Activated naive CD4-positive, alpha-beta T cell treated with anti-CD3 and anti-CD28 coated beads for 36 hours (primary cell): ENCODE measurements around the gene PARN. TPM values are rescaled to one million over a fixed set of nuclear protein-coding genes. Genes with fewer than 3 reads are reported as not detected.

ENCODE experiments used
- CTCF ChIA-PET: fragments of 350-600 bp; sonication (Branson Sonifier 250); formaldehyde crosslinking; loops from one replicate; lab custom pipeline; 2021; ENCODE audit warnings: antibody characterized with exemption; lab: Charles Lee
- DNase-seq: peaks from one replicate; pipeline ENCODE4 v3.0.0-alpha.2; 2020
- H3K27ac Mint-ChIP-seq: one replicate; pipeline ENCODE4 v1.8.0; 2021; ENCODE audit warnings: mild to moderate bottlenecking, mixed read lengths
- H3K27me3 Mint-ChIP-seq: one replicate; pipeline ENCODE4 v1.8.0; 2021; ENCODE audit warnings: low read depth, mixed read lengths
- H3K36me3 Mint-ChIP-seq: one replicate; pipeline ENCODE4 v1.8.0; 2021; ENCODE audit warnings: low read depth, mixed read lengths
- H3K4me1 Mint-ChIP-seq: one replicate; pipeline ENCODE4 v1.8.0; 2021; ENCODE audit warnings: low read depth, mixed read lengths
- H3K4me3 Mint-ChIP-seq: one replicate; pipeline ENCODE4 v1.8.0; 2021; ENCODE audit warnings: mild to moderate bottlenecking, moderate library complexity, mixed read lengths
- H3K9me3 Mint-ChIP-seq: one replicate; pipeline ENCODE4 v1.8.0; 2021; ENCODE audit warnings: mixed read lengths
- intact Hi-C: fragments of 100-400 bp; cut with micrococcal nuclease; formaldehyde crosslinking; loops from one replicate; pipeline ENCODE4 v1.15.1; 2023
- total RNA-seq, 2 experiments: library from RNA; stranded (reverse); gene quantifications; one replicate each; pipeline ENCODE4 v1.2.3, GENCODE V29; 2021

PARN gene
- total RNA-seq, 2 experiments from 2014 or later: 41.8 to 44.0 TPM

- H3K4me1 Mint-ChIP-seq: peaks cover 10% of the 10 kb centered on the region
- H3K9me3 Mint-ChIP-seq: peaks cover 6% of the 10 kb centered on the region
- H3K27ac Mint-ChIP-seq: no peak overlapping the region
- CTCF ChIA-PET: interaction anchor here (0.7 to 1.7 kb wide), 2 partner anchors 156 to 1937 kb away, joined by 3 to 4 read pairs; no protein-coding TSS in a partner anchor
- H3K36me3 Mint-ChIP-seq: peaks cover 33% of the 10 kb centered on the region
- no peak overlapping the region for H3K4me3 Mint-ChIP-seq
- H3K27me3 Mint-ChIP-seq: no peaks in the 10 kb centered on the region
- intact Hi-C loops: no loop called here
- DNase-seq: no peak
Observed at GRCh38 chr16:14464192-14464591, 165.9 kb downstream of the PARN start.

DNA sequence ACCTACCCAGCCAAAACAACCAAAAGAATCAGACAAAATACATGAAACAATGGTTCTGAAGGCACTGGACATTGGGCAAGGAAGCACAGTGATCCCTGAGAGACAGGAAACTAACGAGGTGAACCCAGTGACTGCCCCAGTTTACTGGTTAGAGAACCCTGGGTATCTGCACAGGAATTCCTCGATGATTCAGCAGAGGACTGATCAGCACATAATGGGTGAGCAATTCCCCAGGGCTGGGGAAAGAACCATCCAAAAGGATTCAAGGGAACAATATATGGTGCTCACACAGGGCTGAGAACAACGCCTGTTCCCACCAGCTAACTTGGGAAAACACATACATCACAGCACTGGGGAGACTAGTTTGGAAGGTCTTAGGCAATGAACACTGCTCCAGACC is 167.2 kb downstream of the PARN start:
- Mint-ChIP-seq H3K27me3 (no peaks in the 10 kb centered on the region), H3K27ac (no peak overlapping the region), H3K4me3 (no peak overlapping the region), H3K36me3 (peaks cover 33% of the 10 kb centered on the region), H3K9me3 (peaks cover 6% of the 10 kb centered on the region), H3K4me1 (peaks cover 10% of the 10 kb centered on the region)
- CTCF ChIA-PET: interaction anchor here (0.6 kb wide), 1 partner anchor 78 kb away, joined by 4 read pairs; no protein-coding TSS in a partner anchor
- DNase-seq: no peak
- intact Hi-C loops: no loop called here

GRCh38 chr16:14460726-14461125 is 169.3 kb downstream of the PARN start:
- CTCF ChIA-PET: interaction anchor here (0.6 kb wide), 1 partner anchor 312 kb away, joined by 3 read pairs; no protein-coding TSS in a partner anchor
- Mint-ChIP-seq H3K36me3 (peaks cover 21% of the 10 kb centered on the region), H3K9me3 (peaks cover 6% of the 10 kb centered on the region), H3K27ac (no peak overlapping the region), H3K4me3 (no peak overlapping the region), H3K27me3 (no peaks in the 10 kb centered on the region), H3K4me1 (peaks cover 10% of the 10 kb centered on the region)
- intact Hi-C loops: no loop called here
- no peak for DNase-seq

DNA sequence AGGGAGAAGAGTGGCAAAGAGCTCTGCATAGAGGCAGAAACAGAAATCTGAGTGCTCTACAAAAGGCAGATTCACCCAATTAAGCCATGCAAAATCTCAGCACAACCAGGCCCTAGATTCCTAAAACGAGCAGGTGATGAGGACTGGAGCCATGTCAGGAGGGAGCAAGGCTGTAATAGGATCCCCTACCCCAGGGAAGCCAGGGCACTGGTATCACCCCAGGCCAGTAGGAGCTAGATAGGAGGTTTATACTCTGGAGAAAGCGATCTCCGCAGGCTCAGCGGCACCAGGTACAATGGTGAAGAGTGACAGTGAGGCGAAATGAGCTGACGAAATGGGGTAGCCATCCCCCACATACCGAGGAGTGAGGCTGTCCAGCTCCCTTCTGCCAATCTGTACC is 171.5 kb downstream of the PARN start:
- Mint-ChIP-seq H3K36me3 (peaks cover 11% of the 10 kb centered on the region), H3K4me1 (peaks cover 10% of the 10 kb centered on the region), H3K27ac (no peak overlapping the region), H3K9me3 (no peaks in the 10 kb centered on the region), H3K27me3 (no peaks in the 10 kb centered on the region), H3K4me3 (no peak overlapping the region)
- intact Hi-C loops: no loop called here
- DNase-seq: no peak
- CTCF ChIA-PET: no interaction called here

DNA sequence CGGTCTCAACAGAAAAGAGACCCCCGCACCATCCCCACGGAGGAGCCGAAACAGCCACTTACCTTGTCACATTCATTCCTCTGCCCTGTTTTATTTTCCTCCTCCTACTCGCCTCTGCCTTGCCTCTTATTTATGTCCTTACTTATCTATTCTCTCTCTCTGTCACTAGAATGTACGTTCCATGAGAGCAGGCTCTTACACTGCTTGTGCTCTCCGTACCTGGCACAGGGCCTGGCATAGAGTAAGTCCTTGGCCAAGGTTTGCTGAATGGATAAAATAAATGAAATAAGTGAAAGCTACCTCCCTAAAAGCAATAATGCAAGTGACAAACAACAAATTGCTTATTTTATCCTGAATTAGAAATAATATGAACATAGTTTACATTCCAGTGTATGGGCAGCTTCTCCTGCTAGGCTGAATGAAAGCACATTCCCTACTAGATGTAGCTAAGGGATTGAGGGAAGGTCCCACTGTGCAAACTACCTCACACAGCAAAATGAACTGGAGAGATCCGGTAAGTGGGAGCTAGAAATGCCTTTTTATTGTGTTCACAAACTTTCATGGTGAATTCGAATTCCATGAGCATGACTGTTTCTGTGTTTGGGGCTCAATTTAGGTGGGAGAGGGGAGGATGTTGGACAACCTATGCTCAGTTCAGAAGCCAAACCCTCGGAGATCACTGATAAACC is 173.1 kb downstream of the PARN start:
- Mint-ChIP-seq H3K4me3 (no peak overlapping the region), H3K27me3 (no peaks in the 10 kb centered on the region), H3K27ac (no peak overlapping the region), H3K36me3 (peaks cover 7% of the 10 kb centered on the region), H3K4me1 (peaks cover 2% of the 10 kb centered on the region), H3K9me3 (no peaks in the 10 kb centered on the region)
- CTCF ChIA-PET: interaction anchor here (1.1 kb wide), 1 partner anchor 16 kb away, joined by 3 read pairs; no protein-coding TSS in a partner anchor
- intact Hi-C loops: no loop called here
- DNase-seq: no peak

DNA sequence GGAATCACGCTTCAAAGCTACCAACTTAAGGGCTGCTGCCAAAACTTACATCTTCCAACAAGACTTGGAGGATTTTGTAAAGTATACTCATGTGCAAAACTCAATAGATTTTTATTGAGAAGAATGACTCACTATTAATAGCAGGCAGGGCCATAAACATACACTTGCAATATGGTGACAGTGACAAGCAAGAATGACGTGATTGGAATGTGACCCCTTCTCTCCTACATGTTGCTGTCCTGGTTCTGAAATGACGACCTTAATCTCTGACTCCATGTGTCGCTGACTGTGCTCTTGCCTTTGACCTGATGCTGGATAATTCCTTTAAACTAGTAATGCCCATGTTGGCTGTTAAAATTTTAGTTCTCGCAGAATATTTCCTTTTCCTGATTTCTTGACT is 174.5 kb downstream of the PARN start:
- H3K36me3 Mint-ChIP-seq: no peaks in the 10 kb centered on the region
- no peak overlapping the region for H3K4me3 Mint-ChIP-seq
- DNase-seq: no peak
- intact Hi-C loops: no loop called here
- CTCF ChIA-PET: no interaction called here
- H3K9me3 Mint-ChIP-seq: no peaks in the 10 kb centered on the region
- H3K4me1 Mint-ChIP-seq: no peaks in the 10 kb centered on the region
- no peak overlapping the region for H3K27ac Mint-ChIP-seq
- no peaks in the 10 kb centered on the region for H3K27me3 Mint-ChIP-seq

- no peak for DNase-seq
- Mint-ChIP-seq H3K36me3 (no peaks in the 10 kb centered on the region), H3K27ac (no peak overlapping the region), H3K4me1 (no peaks in the 10 kb centered on the region), H3K9me3 (no peaks in the 10 kb centered on the region), H3K27me3 (no peaks in the 10 kb centered on the region), H3K4me3 (no peak overlapping the region)
- intact Hi-C loops: no loop called here
- CTCF ChIA-PET: no interaction called here
Observed at GRCh38 chr16:14454391-14454790, 175.7 kb downstream of the PARN start.

GRCh38 chr16:14452066-14452465 is 178.0 kb downstream of the PARN start:
- Mint-ChIP-seq H3K4me1 (no peaks in the 10 kb centered on the region), H3K27me3 (no peaks in the 10 kb centered on the region), H3K36me3 (no peaks in the 10 kb centered on the region), H3K9me3 (no peaks in the 10 kb centered on the region), H3K4me3 (no peak overlapping the region), H3K27ac (no peak overlapping the region)
- DNase-seq: no peak
- CTCF ChIA-PET: no interaction called here
- intact Hi-C loops: no loop called here

DNA sequence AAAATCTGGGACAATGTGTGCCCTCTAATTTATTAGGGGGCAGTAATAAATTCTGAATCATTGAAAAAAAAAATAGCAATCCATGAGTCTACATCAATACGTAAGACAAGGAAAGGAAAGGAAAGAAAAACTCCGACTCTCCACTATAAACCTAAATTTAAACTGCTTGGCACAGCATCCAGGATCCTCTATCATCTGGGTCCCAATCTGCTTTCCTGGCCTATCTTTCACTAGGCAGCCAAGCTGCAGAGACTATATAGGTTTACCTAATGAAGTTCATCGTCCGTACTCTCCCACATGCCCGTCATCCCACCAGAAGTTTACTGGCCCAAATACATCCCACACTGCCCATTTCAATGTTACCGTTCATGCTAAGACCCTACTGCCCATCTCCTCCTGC is 179.2 kb downstream of the PARN start:
- CTCF ChIA-PET: no interaction called here
- DNase-seq: no peak
- H3K9me3 Mint-ChIP-seq: no peaks in the 10 kb centered on the region
- intact Hi-C loops: no loop called here
- H3K4me3 Mint-ChIP-seq: no peak overlapping the region
- H3K4me1 Mint-ChIP-seq: no peaks in the 10 kb centered on the region
- no peak overlapping the region for H3K27ac Mint-ChIP-seq
- H3K36me3 Mint-ChIP-seq: no peaks in the 10 kb centered on the region
- no peaks in the 10 kb centered on the region for H3K27me3 Mint-ChIP-seq

- H3K36me3 Mint-ChIP-seq: peaks cover 3% of the 10 kb centered on the region
Observed at GRCh38 chr16:14449790-14450480, 180.1 kb downstream of the PARN start.

DNA sequence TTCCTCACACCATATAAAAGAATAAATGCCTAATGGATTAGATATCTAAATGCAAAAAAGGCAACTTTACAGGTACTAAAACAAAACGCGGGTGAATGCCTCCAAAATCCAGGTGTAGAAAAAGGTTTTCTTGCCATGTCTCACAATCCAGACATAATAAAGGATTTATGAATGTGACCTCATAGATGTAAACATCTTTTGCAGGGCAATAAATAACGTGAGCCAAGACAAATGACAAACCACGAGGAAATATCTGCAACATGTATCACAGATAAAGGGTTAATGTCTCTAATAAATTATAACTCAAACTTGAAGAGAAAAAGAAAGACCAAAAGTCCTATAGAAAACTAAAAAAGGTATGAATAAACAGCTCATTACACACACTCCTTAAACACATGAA is 180.7 kb downstream of the PARN start:
- DNase-seq: no peak
- intact Hi-C loops: no loop called here
- no peak overlapping the region for H3K4me3 Mint-ChIP-seq
- no peaks in the 10 kb centered on the region for H3K4me1 Mint-ChIP-seq
- H3K27ac Mint-ChIP-seq: no peak overlapping the region
- H3K36me3 Mint-ChIP-seq: peaks cover 3% of the 10 kb centered on the region
- no peaks in the 10 kb centered on the region for H3K27me3 Mint-ChIP-seq
- CTCF ChIA-PET: no interaction called here
- no peaks in the 10 kb centered on the region for H3K9me3 Mint-ChIP-seq

More at GRCh38 chr16:14449790-14450480, 180.1 kb downstream of the PARN start:
- Mint-ChIP-seq H3K27me3 (no peaks in the 10 kb centered on the region), H3K4me1 (no peaks in the 10 kb centered on the region), H3K4me3 (no peak overlapping the region), H3K27ac (no peak overlapping the region), H3K9me3 (no peaks in the 10 kb centered on the region)
- CTCF ChIA-PET: no interaction called here
- no peak for DNase-seq
- intact Hi-C loops: no loop called here

GRCh38 chr16:14448879-14449278 is 181.2 kb downstream of the PARN start:
- H3K27me3 Mint-ChIP-seq: no peaks in the 10 kb centered on the region
- DNase-seq: no peak
- intact Hi-C loops: no loop called here
- CTCF ChIA-PET: no interaction called here
- peaks cover 3% of the 10 kb centered on the region for H3K36me3 Mint-ChIP-seq
- no peaks in the 10 kb centered on the region for H3K9me3 Mint-ChIP-seq
- H3K27ac Mint-ChIP-seq: no peak overlapping the region
- H3K4me1 Mint-ChIP-seq: no peaks in the 10 kb centered on the region
- H3K4me3 Mint-ChIP-seq: no peak overlapping the region

GRCh38 chr16:14447783-14448182 is 182.3 kb downstream of the PARN start:
- DNase-seq: no peak
- Mint-ChIP-seq H3K27me3 (no peaks in the 10 kb centered on the region), H3K4me1 (no peaks in the 10 kb centered on the region), H3K36me3 (peaks cover 6% of the 10 kb centered on the region), H3K9me3 (no peaks in the 10 kb centered on the region), H3K27ac (no peak overlapping the region), H3K4me3 (no peak overlapping the region)
- CTCF ChIA-PET: no interaction called here
- intact Hi-C loops: no loop called here
